GM06990 (cell line): ENCODE data around the gene HTR5A.

ENCODE experiments used
- DNase-seq: peaks from one replicate; pipeline ENCODE4 v3.0.0-alpha.2; 2011; ENCODE audit not compliant: insufficient read length; ENCODE audit errors: extremely low read depth
- H3K27me3 ChIP-seq: replicated peaks from 2 replicates; pipeline ENCODE4 v1.6.0; 2011; ENCODE audit warnings: low read length; ENCODE audit not compliant: control insufficient read depth, insufficient read depth
- H3K36me3 ChIP-seq: 2 replicates; pipeline ENCODE4 v1.5.1; 2011; ENCODE audit warnings: low read length; ENCODE audit not compliant: control insufficient read depth, insufficient read depth
- H3K4me3 ChIP-seq: replicated peaks from 2 replicates; pipeline ENCODE4 v1.5.1; 2011; ENCODE audit warnings: low read depth, mild to moderate bottlenecking, control low read depth, low read length
- TF ChIP-seq, protein P1 (sequence below): IDR thresholded peaks from 2 replicates; pipeline ENCODE4 v1.5.1; 2011; ENCODE audit warnings: low read length, control low read depth, mild to moderate bottlenecking, inconsistent platforms; ENCODE audit not compliant: insufficient read depth, poor library complexity, severe bottlenecking

HTR5A gene

GRCh38 chr7:155071121-155071651 is 1.1 kb downstream of the HTR5A start:
- H3K36me3 ChIP-seq = no peaks in the 10 kb centered on the region
- no peaks in the 10 kb centered on the region; the same call in 1 of the 2 replicates for H3K27me3 ChIP-seq
- no peak overlapping the region for H3K4me3 ChIP-seq
- TF ChIP-seq, protein P1, sequence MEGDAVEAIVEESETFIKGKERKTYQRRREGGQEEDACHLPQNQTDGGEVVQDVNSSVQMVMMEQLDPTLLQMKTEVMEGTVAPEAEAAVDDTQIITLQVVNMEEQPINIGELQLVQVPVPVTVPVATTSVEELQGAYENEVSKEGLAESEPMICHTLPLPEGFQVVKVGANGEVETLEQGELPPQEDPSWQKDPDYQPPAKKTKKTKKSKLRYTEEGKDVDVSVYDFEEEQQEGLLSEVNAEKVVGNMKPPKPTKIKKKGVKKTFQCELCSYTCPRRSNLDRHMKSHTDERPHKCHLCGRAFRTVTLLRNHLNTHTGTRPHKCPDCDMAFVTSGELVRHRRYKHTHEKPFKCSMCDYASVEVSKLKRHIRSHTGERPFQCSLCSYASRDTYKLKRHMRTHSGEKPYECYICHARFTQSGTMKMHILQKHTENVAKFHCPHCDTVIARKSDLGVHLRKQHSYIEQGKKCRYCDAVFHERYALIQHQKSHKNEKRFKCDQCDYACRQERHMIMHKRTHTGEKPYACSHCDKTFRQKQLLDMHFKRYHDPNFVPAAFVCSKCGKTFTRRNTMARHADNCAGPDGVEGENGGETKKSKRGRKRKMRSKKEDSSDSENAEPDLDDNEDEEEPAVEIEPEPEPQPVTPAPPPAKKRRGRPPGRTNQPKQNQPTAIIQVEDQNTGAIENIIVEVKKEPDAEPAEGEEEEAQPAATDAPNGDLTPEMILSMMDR = no peak
- no peak for DNase-seq

DNA sequence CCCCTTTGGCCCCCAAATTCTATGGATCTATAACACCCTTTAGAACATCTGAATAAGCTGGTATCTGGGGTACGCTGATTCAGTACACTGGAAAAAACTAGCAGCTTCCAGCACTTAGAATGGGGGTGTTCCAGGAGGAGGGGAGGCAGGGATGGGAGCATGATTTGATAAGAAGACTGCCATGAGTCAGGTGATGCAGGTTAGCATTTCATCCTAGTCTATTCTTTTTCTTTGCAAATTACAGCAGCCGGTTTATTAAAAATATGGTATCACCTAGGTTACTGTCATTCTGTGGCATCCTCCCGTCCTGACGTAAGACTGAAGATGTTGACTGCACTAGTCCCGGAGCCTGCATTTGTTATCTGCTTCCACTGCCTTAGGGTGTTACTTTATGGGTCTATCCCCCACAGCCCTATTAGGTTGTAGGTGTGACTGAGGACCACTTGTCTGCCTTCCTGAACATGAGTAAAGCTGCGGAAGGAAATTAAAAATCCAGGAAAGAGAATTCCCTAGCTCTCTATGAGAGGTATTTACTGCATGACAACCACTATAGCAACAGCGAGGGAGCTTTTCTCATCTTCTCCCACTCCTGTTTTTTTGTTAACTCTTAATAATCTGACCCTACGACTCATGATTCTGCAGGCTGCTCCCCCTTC is 1.9 kb downstream of the HTR5A start:
- Histone ChIP-seq H3K36me3 (no peaks in the 10 kb centered on the region), H3K4me3 (no peak overlapping the region), H3K27me3 (no peaks in the 10 kb centered on the region; the same call in 1 of the 2 replicates)
- DNase-seq = no peak
- TF ChIP-seq, protein P1 = no peak

DNA sequence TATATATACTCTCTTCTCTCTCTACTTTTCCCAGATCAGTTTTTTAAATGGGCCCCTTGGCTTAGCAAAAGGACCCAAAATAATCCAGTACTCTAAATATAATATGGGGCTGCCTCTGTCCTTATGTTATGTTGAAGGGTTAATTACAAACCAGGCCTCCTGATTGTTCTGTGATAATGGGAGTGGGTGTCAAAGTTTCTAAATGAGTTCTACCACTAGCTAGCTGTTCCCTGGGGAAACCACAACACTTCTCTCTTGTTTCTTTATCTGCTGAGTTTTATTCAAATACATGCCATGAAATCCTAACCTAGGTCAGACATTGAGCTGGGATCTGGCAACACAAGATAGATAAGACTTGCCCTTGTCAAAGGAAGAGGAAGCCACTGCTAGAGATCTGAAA is 3.8 kb downstream of the HTR5A start:
- TF ChIP-seq, protein P1 = no peak
- H3K4me3 ChIP-seq = no peak overlapping the region
- no peaks in the 10 kb centered on the region; the same call in 1 of the 2 replicates for H3K27me3 ChIP-seq
- no peak for DNase-seq
- H3K36me3 ChIP-seq = no peaks in the 10 kb centered on the region

- Histone ChIP-seq H3K36me3 (no peaks in the 10 kb centered on the region), H3K4me3 (no peak overlapping the region), H3K27me3 (no peaks in the 10 kb centered on the region)
- no peak for DNase-seq
- TF ChIP-seq, protein P1 = no peak
Observed at GRCh38 chr7:155084021-155084420, 13.9 kb downstream of the HTR5A start.

GRCh38 chr7:155084969-155085368 is 14.8 kb downstream of the HTR5A start:
- H3K27me3 ChIP-seq = no peaks in the 10 kb centered on the region
- TF ChIP-seq, protein P1 = no peak
- no peak overlapping the region for H3K4me3 ChIP-seq
- DNase-seq = no peak
- no peaks in the 10 kb centered on the region for H3K36me3 ChIP-seq
